ENCODE measurements around the gene RPH3AL. TPM values are rescaled to one million over a fixed set of nuclear protein-coding genes. Genes with fewer than 3 reads are reported as not detected.

The RPH3AL gene
- total and polyA plus RNA-seq, 2 of the 8 experiments (the other 6 are each of a cell fraction or from before 2014, with no cell fraction given) = 5.6 to 5.8 TPM

DNA sequence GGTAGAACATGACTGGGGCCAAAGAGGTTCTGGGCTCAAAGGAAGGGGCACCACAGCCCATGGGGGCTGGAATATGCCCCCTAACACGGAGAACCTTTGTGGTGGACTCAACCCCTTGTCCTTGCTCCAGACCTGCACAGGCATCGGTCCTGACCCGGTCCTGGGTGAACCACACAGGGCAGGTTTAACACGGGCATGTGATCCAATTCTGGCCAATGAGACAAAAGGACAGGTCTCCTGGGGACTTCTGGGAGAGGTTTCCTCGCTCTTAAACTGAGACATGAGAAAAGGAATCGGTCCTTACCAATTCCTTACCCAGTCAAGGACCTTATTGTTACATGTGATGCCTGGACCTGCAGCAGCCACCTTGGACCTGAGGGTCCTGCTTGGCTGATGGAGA is 174.8 kb downstream of the RPH3AL start:
- no peak overlapping the region for H2BK20ac ChIP-seq (ENCODE audit: low read length)
- H3K23ac ChIP-seq (ENCODE audit: insufficient read length) = no peak overlapping the region
- ChIA-PET POLR2A (ENCODE audit: partially characterized antibody) (no interaction called here), CTCF (ENCODE audit: partially characterized antibody) (interaction anchor here (1.2 to 1.8 kb wide), 2 partner anchors 12 to 15 kb away, joined by 3 read pairs; no protein-coding TSS in a partner anchor)
- H3K9ac ChIP-seq (replicated peaks in 1 of 4; ENCODE audit: extremely low read depth in 1 of 4, low read depth in 3 of 4, low read length in 3 of 4) = no peak overlapping the region
- no peak overlapping the region for H4K8ac ChIP-seq (ENCODE audit: extremely low read depth, insufficient read depth, low read length)
- no peak overlapping the region for H3K14ac ChIP-seq (ENCODE audit: insufficient read length)
- no peak overlapping the region for H2BK120ac ChIP-seq (replicated peaks; ENCODE audit: low read depth, low read length)
- H2AK5ac ChIP-seq (ENCODE audit: low read depth, low read length) = no peak overlapping the region; the same call in 1 of the 2 replicates
- no peak overlapping the region for H3K56ac ChIP-seq (replicated peaks; ENCODE audit: insufficient read length, low read depth, low read length)
- peaks cover 2% of the 10 kb centered on the region; the same call in 1 of the 2 replicates for H3K79me1 ChIP-seq (ENCODE audit: low read depth, low read length)
- H3K27me3 ChIP-seq (replicated peaks in 1 of 4; ENCODE audit: control insufficient read depth in 3 of 4, extremely low read depth in 1 of 4, insufficient read depth in 3 of 4, low read length in 3 of 4) = peaks cover 19 to 45% (median 37%) of the 10 kb centered on the region in 4 experiments
- H4K91ac ChIP-seq (replicated peaks; ENCODE audit: insufficient read length, low read length) = no peak overlapping the region
- H3K27ac ChIP-seq (ENCODE audit: low read depth, low read length) = no peak overlapping the region
- TF ChIP-seq BRCA1 (IDR thresholded peaks at IDR 0.05; ENCODE audit: low read depth, low read length) (no peak), RNF2 (IDR thresholded peaks at IDR 0.05; ENCODE audit: borderline replicate concordance, low read depth, low read length, missing control alignments, poor library complexity, severe bottlenecking) (no peak), SIN3A (conservative IDR thresholded peaks at IDR 0.05 in 1 of 2, IDR thresholded peaks at IDR 0.05 in 1 of 2; ENCODE audit: low read depth in 1 of 2, low read length in 2 of 2) (no peak), RXRA (IDR thresholded peaks at IDR 0.05; ENCODE audit: insufficient read depth, low read depth, low read length) (no peak), RBBP5 (IDR thresholded peaks at IDR 0.05; ENCODE audit: borderline replicate concordance, low read depth, low read length) (no peak)
- no peak overlapping the region for H2AFZ ChIP-seq (ENCODE audit: low read length)
- H3K79me2 ChIP-seq (ENCODE audit: control insufficient read depth in 1 of 2, insufficient read depth in 2 of 2, low read length in 2 of 2) = no peaks in the 10 kb centered on the region
- no peak overlapping the region for H4K5ac ChIP-seq (ENCODE audit: insufficient read length, low read depth, low read length)
- DNase-seq (ENCODE audit: low read depth in 1 of 2, low spot score in 2 of 2) = no peak
- H3K9me3 ChIP-seq (ENCODE audit: insufficient read depth in 2 of 2, low read depth in 1 of 2, low read length in 1 of 2) = no peaks in the 10 kb centered on the region
- no peaks in the 10 kb centered on the region for H3K36me3 ChIP-seq (ENCODE audit: control insufficient read depth in 2 of 4, insufficient read depth in 4 of 4, low read length in 3 of 4)
- peaks cover 0 to 14% (median 7%) of the 10 kb centered on the region in 4 experiments; a peak in 6 of 7 replicates for H3K4me1 ChIP-seq (replicated peaks in 1 of 4; ENCODE audit: control insufficient read depth in 3 of 4, insufficient read depth in 4 of 4, low read length in 3 of 4)
- no peak overlapping the region for H3K18ac ChIP-seq (ENCODE audit: extremely low read depth, low read length)
- WGBS, 2 experiments (ENCODE audit: extremely low coverage in 1 of 2, insufficient coverage in 1 of 2, insufficient read length in 1 of 2, insufficient replicate concordance in 2 of 2, low coverage in 1 of 2, low lambda C conversion rate in 2 of 2, missing lambda C conversion rate in 1 of 2) = 89% methylated on average over 6 of the region's 6 CpGs; no CpG with 5 or more reads in 1 of the 2 experiments
- no peak overlapping the region for H3K4ac ChIP-seq (replicated peaks; ENCODE audit: insufficient read length, low read depth, low read length)
- H2BK15ac ChIP-seq (ENCODE audit: low read length) = no peak overlapping the region
- H3K4me2 ChIP-seq (ENCODE audit: insufficient read depth in 1 of 2, low read depth in 2 of 2, low read length in 2 of 2) = no peak overlapping the region
- H3K4me3 ChIP-seq (ENCODE audit: extremely low read depth in 1 of 4, insufficient read depth in 2 of 4, low read depth in 3 of 4, low read length in 4 of 4) = no peak overlapping the region
- H2BK12ac ChIP-seq (ENCODE audit: low read depth, low read length) = no peak overlapping the region
- H3K23me2 ChIP-seq (ENCODE audit: low read depth, low read length) = peaks cover 9% of the 10 kb centered on the region; the same call in 1 of the 2 replicates
- H4K20me1 ChIP-seq (replicated peaks in 1 of 2; ENCODE audit: control insufficient read depth in 1 of 2, insufficient read depth in 2 of 2, low read length in 2 of 2) = no peaks in the 10 kb centered on the region
- no peak for FAIRE-seq
- H2BK5ac ChIP-seq (ENCODE audit: low read depth, low read length) = no peak overlapping the region

Measured in H1 (cell line).